ENCODE measurements around the gene SLC44A3. TPM values are rescaled to one million over a fixed set of nuclear protein-coding genes. Genes with fewer than 3 reads are reported as not detected.

SLC44A3 gene
- total RNA-seq, 1 donor: 2.9 TPM

- no peak overlapping the region for H2AFZ ChIP-seq (ENCODE audit: low read length)
- no peaks in the 10 kb centered on the region for H3K27me3 ChIP-seq (ENCODE audit: insufficient read depth, low read length)
- H3K4me1 ChIP-seq (ENCODE audit: insufficient read depth, low read length): peaks cover 8% of the 10 kb centered on the region
- no peak overlapping the region for H3K4me2 ChIP-seq (ENCODE audit: insufficient read depth, low read length)
- no peaks in the 10 kb centered on the region for H3K79me2 ChIP-seq (ENCODE audit: insufficient read depth, low read length)
- H4K20me1 ChIP-seq (ENCODE audit: insufficient read depth, low read length): no peaks in the 10 kb centered on the region
- H3K9me3 ChIP-seq (ENCODE audit: low read depth, low read length): no peaks in the 10 kb centered on the region
- DNase-seq (ENCODE audit: insufficient read length, low spot score, missing footprints): no peak
- no peak overlapping the region for H3K27ac ChIP-seq (ENCODE audit: low read depth, low read length)
- H3K36me3 ChIP-seq (ENCODE audit: insufficient read depth, low read length): no peaks in the 10 kb centered on the region
- TF ChIP-seq CTCF (IDR thresholded peaks at IDR 0.05; ENCODE audit: extremely low read depth, low read depth, low read length): no peak
- no peak overlapping the region for H3K4me3 ChIP-seq (ENCODE audit: insufficient read depth, low read length)
Observed at GRCh38 chr1:94851571-94851970, 31.4 kb downstream of the SLC44A3 start.

GRCh38 chr1:94852788-94853187 lies 32.6 kb downstream of the SLC44A3 start:
- no peak for DNase-seq (ENCODE audit: insufficient read length, low spot score, missing footprints)
- peak; percentile 29 for TF ChIP-seq CTCF (IDR thresholded peaks at IDR 0.05; ENCODE audit: extremely low read depth, low read depth, low read length)
- H3K79me2 ChIP-seq (ENCODE audit: insufficient read depth, low read length): no peaks in the 10 kb centered on the region

GRCh38 chr1:94854458-94855306 lies 34.5 kb downstream of the SLC44A3 start:
- H3K79me2 ChIP-seq (ENCODE audit: insufficient read depth, low read length): no peaks in the 10 kb centered on the region
- H2AFZ ChIP-seq (ENCODE audit: low read length): peak overlapping the region; percentile 38
- no peaks in the 10 kb centered on the region for H3K36me3 ChIP-seq (ENCODE audit: insufficient read depth, low read length)
- peak; percentile 89 for DNase-seq (ENCODE audit: insufficient read length, low spot score, missing footprints)
- H3K27me3 ChIP-seq (ENCODE audit: insufficient read depth, low read length): no peaks in the 10 kb centered on the region
- peak; percentile 95 for TF ChIP-seq CTCF (IDR thresholded peaks at IDR 0.05; ENCODE audit: extremely low read depth, low read depth, low read length)
- no peaks in the 10 kb centered on the region for H3K9me3 ChIP-seq (ENCODE audit: low read depth, low read length)
- H3K4me2 ChIP-seq (ENCODE audit: insufficient read depth, low read length): peak overlapping the region; percentile 77
- H4K20me1 ChIP-seq (ENCODE audit: insufficient read depth, low read length): no peaks in the 10 kb centered on the region
- H3K27ac ChIP-seq (ENCODE audit: low read depth, low read length): peak overlapping the region; percentile 11
- peak overlapping the region; percentile 64 for H3K4me3 ChIP-seq (ENCODE audit: insufficient read depth, low read length)
- peaks cover 8% of the 10 kb centered on the region for H3K4me1 ChIP-seq (ENCODE audit: insufficient read depth, low read length)

More at GRCh38 chr1:94852788-94853187, 32.6 kb downstream of the SLC44A3 start:
- H3K9me3 ChIP-seq (ENCODE audit: low read depth, low read length): no peaks in the 10 kb centered on the region
- H3K27ac ChIP-seq (ENCODE audit: low read depth, low read length): no peak overlapping the region
- H3K4me2 ChIP-seq (ENCODE audit: insufficient read depth, low read length): no peak overlapping the region
- H3K36me3 ChIP-seq (ENCODE audit: insufficient read depth, low read length): no peaks in the 10 kb centered on the region
- H3K4me1 ChIP-seq (ENCODE audit: insufficient read depth, low read length): peaks cover 8% of the 10 kb centered on the region
- H4K20me1 ChIP-seq (ENCODE audit: insufficient read depth, low read length): no peaks in the 10 kb centered on the region
- H2AFZ ChIP-seq (ENCODE audit: low read length): no peak overlapping the region
- H3K4me3 ChIP-seq (ENCODE audit: insufficient read depth, low read length): no peak overlapping the region
- H3K27me3 ChIP-seq (ENCODE audit: insufficient read depth, low read length): no peaks in the 10 kb centered on the region

GRCh38 chr1:94855307-94855700 lies 35.1 kb downstream of the SLC44A3 start:
- H3K9me3 ChIP-seq (ENCODE audit: low read depth, low read length): no peaks in the 10 kb centered on the region
- no peaks in the 10 kb centered on the region for H4K20me1 ChIP-seq (ENCODE audit: insufficient read depth, low read length)
- H3K4me3 ChIP-seq (ENCODE audit: insufficient read depth, low read length): no peak overlapping the region
- no peaks in the 10 kb centered on the region for H3K79me2 ChIP-seq (ENCODE audit: insufficient read depth, low read length)
- no peak overlapping the region for H3K27ac ChIP-seq (ENCODE audit: low read depth, low read length)
- TF ChIP-seq CTCF (IDR thresholded peaks at IDR 0.05; ENCODE audit: extremely low read depth, low read depth, low read length): no peak
- H3K4me2 ChIP-seq (ENCODE audit: insufficient read depth, low read length): peak overlapping the region; percentile 77
- H2AFZ ChIP-seq (ENCODE audit: low read length): no peak overlapping the region
- H3K4me1 ChIP-seq (ENCODE audit: insufficient read depth, low read length): peaks cover 8% of the 10 kb centered on the region
- no peaks in the 10 kb centered on the region for H3K27me3 ChIP-seq (ENCODE audit: insufficient read depth, low read length)
- no peaks in the 10 kb centered on the region for H3K36me3 ChIP-seq (ENCODE audit: insufficient read depth, low read length)
- no peak for DNase-seq (ENCODE audit: insufficient read length, low spot score, missing footprints)
